Measurements from ENCODE around the gene AHSP. TPM values are rescaled to one million over a fixed set of nuclear protein-coding genes. Genes with fewer than 3 reads are reported as not detected.
A peak's percentile ranks its signal among the peaks of the same experiment; 100 is the strongest.
"Not testable (repeated sequence)": the region's sequence is repeated elsewhere in the genome, so short reads cannot be mapped to it uniquely, and the experiment has no call there.

The AHSP gene
- not detected in 2 replicates for total RNA-seq

GRCh38 chr16:31527734-31528274 is at the start of gene AHSP:
Gene AHSP (plus strand): TSS chr16:31527900. CDS start chr16:31528140, 240 bp downstream.
- DNase-seq, result no peak

GRCh38 chr16:31478956-31479355 is 48.7 kb upstream of the AHSP start:
- DNase-seq, result no peak

GRCh38 chr16:31479751-31480150 is 47.9 kb upstream of the AHSP start:
- no peak for DNase-seq

- DNase-seq, result peak; percentile 60
Observed at GRCh38 chr16:31480851-31481536, 46.7 kb upstream of the AHSP start.

GRCh38 chr16:31483081-31483480 is 44.6 kb upstream of the AHSP start, which contains the start of gene SLC5A2:
Gene SLC5A2 (plus strand): TSS chr16:31483123. CDS start chr16:31483137, 14 bp downstream.
- no peak for DNase-seq

GRCh38 chr16:31484048-31484447 is 43.7 kb upstream of the AHSP start:
- DNase-seq, result not testable (repeated sequence)

GRCh38 chr16:31484491-31485171 is 43.1 kb upstream of the AHSP start:
- peak; percentile 14 for DNase-seq

GRCh38 chr16:31485571-31485970 is 42.1 kb upstream of the AHSP start:
- DNase-seq, result no peak

- no peak for DNase-seq
Observed at GRCh38 chr16:31486045-31486444, 41.7 kb upstream of the AHSP start.

GRCh38 chr16:31487071-31487719 is 40.5 kb upstream of the AHSP start:
- no peak for DNase-seq

GRCh38 chr16:31487720-31488467 is 39.8 kb upstream of the AHSP start:
- DNase-seq, result peak; percentile 28

GRCh38 chr16:31488468-31489297 is 39.0 kb upstream of the AHSP start:
- DNase-seq, result peak; percentile 35

- no peak for DNase-seq
Observed at GRCh38 chr16:31489298-31489564, 38.5 kb upstream of the AHSP start.

GRCh38 chr16:31489616-31490584 is 37.8 kb upstream of the AHSP start:
- DNase-seq, result no peak

- DNase-seq, result no peak
Observed at GRCh38 chr16:31491778-31492418, 35.8 kb upstream of the AHSP start.

- DNase-seq, result no peak
Observed at GRCh38 chr16:31493506-31494125, 34.1 kb upstream of the AHSP start.

- DNase-seq, result no peak
Observed at GRCh38 chr16:31496670-31497069, 31.0 kb upstream of the AHSP start.

GRCh38 chr16:31498493-31498892 is 29.2 kb upstream of the AHSP start:
- DNase-seq, result no peak

GRCh38 chr16:31499928-31500327 is 27.8 kb upstream of the AHSP start:
- no peak for DNase-seq
